Body of pancreas (tissue), 4 donors: ENCODE data around the gene FAM13A.

Source experiments
- CTCF ChIP-seq, 7 experiments: fragments of 450-650 bp in 4 of 7; fragments of 200-600 bp in 3 of 7; sonication (generic) in 3 of 7; IDR thresholded peaks; one replicate each; pipeline ENCODE4 v1.5.1; 2016 to 2019; ENCODE audit warnings: antibody characterized with exemption in 7 of 7
- POLR2A ChIP-seq, 3 donors: fragments of 450-650 bp; IDR thresholded peaks; one replicate each; pipeline ENCODE4 v1.6.1; 2016; ENCODE audit warnings: antibody characterized with exemption in 3 of 3, mild to moderate bottlenecking in 2 of 3

- TF ChIP-seq POLR2A (IDR thresholded peaks at IDR 0.05), result no peak
- no peak for TF ChIP-seq CTCF (IDR thresholded peaks at IDR 0.05)
Measured at GRCh38 chr4:88812420-88812819, 244.6 kb downstream of the FAM13A start.
